Stimulated activated CD4-positive, alpha-beta T cell treated with anti-CD3 and anti-CD28 coated beads, Interleukin-4, amount 100 ng/mL, for 24 hours (primary cell): Measurements from ENCODE around the gene KIF1A.
"Not testable (repeated sequence)": the region's sequence is repeated elsewhere in the genome, so short reads cannot be mapped to it uniquely, and the experiment has no call there.

ENCODE experiments used
- DNase-seq: peaks from one replicate; pipeline ENCODE4 v3.0.0-alpha.2; 2020

Gene KIF1A

DNA sequence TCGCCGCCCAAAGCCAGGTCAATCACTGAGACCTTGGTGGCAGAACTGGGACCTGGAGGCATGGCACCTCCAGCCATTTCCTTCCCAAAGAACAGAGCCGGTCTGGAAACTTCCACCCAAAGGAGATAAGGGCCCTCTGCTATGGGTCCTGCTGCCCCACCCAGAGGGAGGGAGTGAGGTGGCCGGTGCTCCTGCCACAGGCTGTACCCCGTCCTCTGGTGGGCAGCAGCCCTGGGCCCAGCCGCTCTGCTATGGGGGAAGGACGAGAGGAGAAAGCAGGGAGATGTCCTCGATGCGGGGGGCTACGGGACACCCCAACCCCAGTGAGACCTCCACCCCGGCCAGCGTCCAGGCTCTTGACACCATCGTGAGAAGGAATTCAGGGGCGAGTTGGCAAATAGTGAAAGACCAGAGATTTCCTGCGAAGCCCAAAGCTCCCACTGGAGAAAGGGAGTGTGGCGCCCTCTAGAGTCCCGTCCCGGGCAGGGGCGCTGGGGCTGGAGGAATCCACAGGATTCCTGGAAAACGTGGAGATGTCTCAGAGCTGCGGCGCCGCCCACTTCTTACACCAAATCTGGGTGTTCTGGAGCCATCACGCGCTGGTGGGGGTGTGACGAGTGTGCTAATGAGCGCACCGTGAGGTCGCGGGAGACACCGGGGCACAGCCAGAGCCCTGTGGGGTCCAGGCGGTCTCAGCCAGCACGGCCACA, 121.0 kb downstream of the KIF1A start:
- DNase-seq, result not testable (repeated sequence)

DNA sequence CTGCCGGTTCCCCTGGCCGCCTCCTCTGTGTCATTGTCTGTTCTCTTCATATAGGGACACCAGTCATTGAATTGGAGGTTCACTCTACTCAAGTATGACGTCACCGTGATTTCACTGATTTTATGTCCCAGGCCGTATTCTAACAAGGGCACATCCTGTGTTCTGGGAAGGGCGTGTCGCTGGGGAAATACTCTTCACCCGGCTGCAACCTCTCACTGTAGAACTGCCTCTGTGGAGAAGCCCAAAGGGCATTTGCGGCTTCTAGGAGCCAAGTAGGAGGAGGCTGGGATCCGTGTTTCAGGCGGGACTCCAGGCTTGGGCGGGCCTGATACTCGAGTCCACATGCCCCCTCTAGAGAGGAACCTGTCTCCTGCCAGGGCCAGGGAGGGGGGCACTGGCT, 123.5 kb downstream of the KIF1A start:
- not testable (repeated sequence) for DNase-seq

DNA sequence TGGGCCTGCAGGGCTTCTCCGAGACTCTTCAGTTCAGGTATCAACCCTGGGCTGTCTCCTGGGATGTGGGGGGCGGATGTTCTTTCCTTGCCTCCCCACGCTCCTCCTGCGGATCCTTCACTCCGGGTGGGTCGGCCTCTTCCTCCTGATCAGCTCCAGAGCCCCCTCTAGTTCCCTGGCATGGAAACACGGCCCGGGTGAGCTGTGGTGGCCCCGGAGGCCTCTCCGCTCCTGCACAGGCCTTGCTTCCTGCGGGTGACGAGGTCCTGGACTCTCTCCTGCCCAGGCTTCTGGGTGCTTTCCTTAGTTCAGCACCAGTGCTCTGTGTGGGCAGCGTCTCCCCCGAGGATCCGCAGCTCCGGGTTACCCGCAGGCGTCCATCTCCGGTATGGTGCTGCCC, 124.4 kb downstream of the KIF1A start:
- not testable (repeated sequence) for DNase-seq

DNA sequence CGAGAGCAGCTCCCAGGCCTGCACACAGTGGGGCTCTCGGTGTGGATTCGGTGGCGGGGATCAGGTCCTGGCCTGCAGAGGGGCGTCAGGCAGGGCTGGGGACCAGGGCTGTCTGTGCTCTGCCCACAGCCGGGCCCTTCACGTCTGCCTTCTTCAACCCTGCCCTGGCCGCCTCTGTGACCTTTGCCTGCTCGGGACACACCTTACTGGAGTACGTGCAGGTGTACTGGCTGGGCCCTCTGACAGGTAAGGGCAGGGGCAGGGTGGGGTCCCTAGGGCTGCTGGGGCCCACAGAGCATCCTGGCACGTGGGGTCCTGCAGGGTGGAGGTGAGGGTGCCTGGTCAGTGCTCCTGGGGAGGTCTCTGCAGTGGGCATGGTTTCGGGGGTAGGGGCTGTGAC, 125.7 kb downstream of the KIF1A start:
- not testable (repeated sequence) for DNase-seq

DNA sequence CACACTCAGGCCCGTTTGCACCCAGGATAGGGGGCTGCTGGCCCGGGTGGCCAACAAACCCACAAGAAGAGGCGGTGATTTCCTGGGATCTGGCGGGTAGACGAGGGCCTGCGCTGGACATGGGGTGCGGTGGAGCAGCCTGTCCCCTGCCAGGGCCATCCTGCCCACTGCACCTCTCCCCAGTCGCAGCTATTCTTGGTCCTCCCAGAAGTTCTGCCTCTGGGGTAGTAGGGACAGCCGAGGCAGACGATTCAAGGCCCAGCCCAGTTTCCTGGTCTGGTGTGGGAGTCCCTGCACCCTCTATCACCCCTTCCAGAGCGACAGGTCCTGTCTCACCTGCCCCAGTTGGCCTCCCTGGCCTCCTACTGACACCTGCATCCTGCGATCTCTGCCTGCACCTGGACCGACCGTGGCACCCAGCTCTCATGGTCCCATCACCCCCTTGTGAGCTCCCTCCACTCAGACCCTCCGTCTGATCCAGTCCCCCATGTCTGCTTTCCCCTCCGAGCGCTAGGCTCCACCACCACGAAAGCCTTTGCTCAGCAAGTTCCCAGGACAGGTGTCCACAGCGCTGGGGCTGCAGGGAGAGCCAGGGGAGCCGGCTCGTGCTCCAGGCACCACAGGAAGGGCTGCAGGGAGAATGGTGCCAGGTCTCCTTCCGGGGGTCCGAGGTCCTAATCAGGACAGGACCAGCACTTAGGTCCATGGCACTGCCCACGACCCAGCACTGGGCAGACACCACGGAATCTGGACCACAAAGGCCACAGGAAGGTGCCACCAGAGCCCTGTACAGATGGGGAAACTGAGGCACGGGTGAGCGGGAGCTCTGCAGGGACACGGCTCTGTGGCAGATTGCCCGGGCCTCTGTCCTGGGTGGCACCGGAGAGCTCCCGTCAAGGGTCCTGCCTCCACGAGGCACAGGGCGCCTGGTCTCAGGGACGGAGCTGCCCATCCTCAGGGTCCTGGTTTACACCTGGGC, 127.1 kb downstream of the KIF1A start:
- not testable (repeated sequence) for DNase-seq

DNA sequence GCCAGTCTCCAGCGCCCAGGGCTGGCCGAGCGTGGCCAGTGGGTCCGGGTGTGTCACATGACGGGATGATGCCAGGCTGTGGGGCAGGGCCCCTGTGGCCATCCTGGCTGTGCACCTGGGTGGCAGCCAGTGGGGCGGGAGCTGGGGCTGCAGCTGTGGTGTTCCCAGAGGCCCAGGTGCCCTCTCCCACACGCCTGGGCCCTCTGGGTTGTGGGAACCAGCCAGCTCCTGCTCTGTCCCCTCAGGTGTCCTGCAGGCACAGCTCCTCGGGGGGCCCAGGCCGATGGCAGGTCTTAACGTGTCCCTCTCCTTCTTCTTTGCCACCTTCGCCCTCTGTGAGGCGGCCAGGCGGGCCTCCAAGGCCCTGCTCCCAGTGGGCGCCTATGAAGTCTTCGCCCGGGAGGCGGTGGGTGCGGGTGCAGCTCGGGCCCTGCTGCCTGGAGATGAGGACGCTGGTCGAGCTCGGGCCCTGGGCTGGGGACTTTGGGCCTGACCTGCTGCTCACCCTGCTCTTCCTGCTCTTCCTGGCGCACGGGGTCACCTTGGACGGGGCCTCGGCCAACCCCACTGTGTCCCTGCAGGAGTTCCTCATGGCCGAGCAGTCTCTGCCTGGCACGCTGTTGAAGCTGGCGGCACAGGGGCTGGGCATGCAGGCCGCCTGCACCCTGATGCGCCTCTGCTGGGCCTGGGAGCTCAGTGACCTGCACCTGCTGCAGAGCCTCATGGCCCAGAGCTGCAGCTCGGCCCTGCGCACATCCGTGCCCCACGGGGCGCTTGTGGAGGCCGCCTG, 128.2 kb downstream of the KIF1A start, which contains the start of gene AQP12A:
Gene AQP12A, plus strand, starts transcription at position 236 of the 790 bp plus-strand sequence. Its CDS starts 48 bp downstream, at position 284.
- DNase-seq, result not testable (repeated sequence)

DNA sequence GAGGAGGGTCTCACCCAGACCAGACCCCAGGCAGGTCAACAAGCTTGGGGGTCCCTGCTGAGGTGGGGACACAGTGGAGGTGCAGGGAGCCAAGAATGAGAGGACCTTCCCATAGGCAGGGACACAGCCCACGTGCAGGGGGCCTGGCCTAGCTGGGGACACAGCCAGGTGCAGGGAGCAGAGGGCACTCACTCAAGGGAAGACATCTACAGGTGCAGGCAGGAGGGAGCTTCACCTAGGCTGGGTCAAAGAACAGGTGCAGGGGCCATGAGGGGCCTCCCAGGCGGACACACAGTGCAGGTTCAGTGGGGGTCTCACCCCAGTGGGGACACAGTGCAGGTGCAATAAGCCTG, 129.0 kb downstream of the KIF1A start:
- DNase-seq, result not testable (repeated sequence)

DNA sequence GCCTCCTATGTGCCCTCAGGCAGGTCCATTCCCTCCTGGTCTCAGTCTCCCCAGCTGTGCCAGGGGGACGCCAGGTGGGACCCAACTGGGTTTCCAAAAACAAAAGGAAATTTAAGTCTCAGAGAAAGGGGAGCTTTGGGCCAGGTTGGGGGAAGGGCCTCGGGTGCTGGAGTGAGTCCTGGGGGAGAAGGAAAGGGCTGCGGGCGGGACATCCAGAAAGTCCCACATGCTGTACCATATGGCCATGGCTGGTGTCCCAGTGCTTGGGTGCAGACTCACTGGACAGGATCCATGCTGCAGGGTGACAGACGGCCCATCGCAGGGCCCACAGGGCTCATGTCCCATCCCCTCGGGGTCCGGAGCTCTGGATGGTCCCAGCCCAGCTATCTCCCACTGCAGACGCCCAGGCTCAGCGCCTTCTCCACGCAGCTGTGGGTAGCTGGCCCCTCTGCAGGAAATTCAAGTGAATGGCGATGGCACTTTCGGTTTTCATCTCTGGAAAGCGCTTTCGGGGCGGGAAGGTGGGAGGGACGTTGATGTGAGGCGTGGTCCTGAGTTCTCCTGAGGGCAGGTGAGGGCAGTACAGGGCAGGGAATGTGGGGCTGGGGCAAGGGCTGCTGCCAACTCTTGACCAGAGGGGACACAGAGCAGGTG, 129.5 kb downstream of the KIF1A start:
- DNase-seq, result not testable (repeated sequence)

DNA sequence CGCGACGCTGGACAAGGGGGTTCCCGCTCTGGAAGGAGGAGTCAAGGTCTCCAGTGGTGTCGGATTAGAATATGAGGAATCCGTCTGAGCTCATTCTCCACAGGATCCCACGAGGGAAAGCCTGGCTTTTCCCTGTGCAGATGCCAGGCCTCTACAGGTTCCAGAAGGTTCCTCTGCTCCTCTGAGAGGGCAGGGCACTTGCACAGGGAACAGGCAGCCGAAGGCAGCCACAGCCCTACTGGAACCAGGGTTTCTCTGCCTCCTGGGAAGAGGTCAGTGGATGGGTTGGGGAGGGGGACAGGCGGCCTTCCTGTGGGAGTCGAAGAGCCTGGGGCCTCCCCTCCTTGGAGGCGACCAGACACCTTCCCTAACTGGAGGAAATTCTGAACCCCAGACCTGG, 130.0 kb downstream of the KIF1A start:
- DNase-seq, result no peak

DNA sequence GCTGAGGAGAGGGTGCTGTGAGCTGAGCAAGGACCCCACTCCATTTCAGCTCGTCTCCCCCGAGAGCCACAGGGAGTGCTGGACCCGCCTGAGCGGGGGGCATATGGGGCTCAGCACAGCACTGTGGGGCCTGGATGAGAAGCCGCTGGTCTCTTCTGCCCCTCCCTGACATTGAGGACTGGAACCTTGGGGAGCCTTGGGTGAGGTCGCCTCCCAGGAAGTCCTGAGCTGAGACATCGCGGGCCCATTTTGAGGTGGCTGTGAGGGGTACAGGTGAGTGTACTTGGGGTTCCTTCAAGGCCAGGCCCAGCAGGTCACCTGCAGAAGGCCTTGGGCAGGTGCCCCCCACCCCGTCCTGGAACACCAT, 131.5 kb downstream of the KIF1A start:
- no peak for DNase-seq

DNA sequence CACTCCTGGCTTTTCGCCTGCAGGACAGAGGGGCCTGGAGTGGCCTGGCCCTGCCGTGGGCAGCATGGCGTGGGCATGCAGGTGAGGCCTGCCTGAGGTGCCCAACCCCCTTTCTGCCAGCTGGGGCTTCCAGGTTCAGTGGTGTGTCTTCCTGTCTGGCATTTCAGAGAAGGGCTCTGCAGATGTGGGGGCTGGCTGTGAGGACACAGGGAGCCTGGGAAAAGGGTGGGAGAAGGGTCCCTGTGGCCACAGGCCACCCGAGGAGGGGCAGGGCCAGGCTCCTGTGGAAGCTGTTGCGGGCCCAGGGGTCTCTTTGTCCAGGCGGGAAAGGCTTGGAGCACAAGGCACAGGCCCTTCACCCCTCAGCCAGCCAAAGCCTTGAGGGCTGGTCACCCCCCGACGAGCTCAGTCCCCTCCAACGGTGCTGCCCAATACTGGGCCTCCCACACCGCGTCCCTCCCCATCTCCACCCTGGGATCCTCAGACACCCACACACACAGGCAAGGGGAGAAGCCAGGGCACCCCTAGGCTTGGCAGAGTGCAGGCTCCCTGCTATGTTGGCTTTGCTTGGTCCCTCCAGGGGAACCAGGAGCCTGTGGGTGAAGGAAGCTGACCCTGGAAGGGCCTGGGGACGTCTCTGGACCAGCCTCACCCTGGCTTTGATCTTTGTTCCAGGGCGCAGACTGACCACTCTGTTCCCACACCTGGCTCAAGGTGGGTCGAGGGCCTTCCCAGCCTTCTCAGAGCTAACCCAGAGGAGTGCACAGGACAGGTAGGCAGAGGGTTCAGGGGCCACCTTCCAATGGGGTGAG, 132.1 kb downstream of the KIF1A start:
- DNase-seq, result no peak

DNA sequence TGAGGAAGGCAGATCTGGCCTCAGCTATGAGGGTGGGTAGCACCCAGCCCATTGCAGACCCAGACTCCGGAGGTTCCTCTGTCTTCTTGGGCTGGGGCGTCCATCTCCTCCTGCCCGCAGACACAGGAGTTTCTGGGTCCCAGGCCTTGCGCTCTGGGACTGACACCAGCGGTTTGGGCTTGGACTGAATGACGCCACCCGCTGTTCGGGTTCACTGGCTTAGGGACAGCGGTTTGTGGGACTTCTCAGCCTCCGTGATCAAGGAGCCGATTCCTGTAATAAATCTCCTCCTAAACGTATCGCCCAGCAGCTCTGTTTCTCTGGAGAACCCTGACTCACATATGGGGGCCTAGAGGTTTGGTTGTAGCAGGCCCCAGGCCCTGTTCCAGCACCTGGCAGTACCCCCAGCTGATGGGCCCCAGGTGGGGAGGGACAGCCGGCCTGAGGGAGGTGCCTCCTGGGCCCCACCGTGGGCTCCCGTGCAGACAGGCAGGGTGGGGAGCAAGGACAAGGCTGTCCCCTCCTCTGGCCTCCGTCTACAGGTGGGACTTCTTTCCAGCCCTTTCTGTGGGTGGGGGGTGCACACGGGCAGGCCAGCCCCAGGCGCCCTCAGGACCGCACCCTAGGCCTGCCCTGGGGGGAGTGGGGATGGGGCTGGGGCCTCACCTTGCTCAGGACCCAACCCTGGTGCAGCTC, 132.8 kb downstream of the KIF1A start:
- no peak for DNase-seq

DNA sequence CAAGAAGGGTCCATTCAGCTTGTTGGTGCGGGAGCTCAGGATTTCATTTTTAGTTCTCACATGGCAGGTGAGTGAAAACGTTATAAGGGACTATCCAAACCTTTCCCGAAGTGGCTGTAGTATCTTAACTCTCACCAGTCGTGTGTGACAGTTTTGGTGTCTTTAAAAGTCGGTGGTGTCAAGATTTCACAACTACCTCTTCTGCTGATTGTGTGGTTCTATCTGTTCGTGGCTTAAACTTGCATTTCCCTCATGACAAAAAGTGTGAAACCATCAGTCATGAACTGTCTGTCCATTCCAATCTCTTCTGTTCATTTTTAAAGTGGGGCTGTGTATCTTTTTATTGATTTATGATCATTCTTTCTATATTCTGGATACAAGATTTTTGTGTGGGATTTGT, 133.6 kb downstream of the KIF1A start:
- DNase-seq, result no peak

DNA sequence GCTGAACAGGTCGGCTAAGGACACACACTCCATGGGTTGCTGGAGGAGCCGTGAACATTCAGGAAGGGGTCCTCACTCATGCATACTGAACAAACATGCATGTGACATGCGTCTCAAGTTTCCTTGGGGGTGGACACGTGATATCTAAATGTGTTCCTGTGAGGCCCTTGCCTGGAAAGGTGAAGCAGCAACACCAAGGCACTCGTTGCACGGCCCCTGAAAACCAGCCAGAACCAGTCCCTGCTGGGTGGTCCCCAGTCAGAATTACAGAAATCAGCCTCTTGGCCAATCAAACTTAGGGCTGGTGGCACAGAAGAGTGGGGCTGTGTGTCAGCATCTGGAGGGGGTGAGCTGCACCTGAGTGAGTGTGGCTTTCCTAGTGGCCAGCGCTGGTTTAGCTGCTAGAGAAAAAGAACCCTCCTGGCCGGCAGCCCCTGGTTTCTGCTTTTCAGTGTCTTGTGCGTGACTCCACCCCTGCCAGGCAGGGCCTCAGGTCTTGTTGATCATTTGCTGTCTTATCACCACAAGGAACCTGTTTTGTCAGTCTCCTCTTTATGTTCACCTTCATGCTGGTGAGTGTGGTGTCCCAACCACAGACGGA, 134.1 kb downstream of the KIF1A start:
- DNase-seq, result no peak

DNA sequence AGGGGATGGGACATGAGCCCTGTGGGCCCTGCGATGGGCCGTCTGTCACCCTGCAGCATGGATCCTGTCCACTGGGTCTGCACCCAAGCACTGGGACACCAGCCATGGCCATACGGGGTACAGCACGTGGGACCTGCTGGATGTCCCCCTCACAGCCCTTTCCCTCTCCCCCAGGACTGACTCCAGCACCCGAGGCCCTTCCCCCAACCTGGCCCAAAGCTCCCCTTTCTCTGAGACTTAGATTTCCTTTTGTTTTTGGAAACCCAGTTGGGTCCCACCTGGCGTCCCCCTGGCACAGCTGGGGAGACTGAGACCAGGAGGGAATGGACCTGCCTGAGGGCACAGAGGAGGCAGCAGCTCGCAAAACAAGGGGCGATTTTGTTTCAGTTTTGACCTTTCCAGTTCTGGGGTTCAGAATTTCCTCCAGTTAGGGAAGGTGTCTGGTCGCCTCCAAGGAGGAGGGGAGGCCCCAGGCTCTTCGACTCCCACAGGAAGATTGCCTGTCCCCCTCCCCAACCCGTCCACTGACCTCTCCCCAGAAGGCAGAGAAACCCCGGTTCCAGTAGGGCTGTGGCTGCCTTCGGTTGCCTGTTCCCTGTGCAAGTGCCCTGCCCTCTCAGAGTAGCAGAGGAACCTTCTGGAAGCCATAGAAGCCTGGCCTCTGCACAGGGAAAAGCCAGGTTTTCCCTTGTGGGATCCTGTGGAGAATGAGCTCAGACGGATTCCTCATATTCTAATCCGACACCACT, 135.9 kb downstream of the KIF1A start:
- not testable (repeated sequence) for DNase-seq

DNA sequence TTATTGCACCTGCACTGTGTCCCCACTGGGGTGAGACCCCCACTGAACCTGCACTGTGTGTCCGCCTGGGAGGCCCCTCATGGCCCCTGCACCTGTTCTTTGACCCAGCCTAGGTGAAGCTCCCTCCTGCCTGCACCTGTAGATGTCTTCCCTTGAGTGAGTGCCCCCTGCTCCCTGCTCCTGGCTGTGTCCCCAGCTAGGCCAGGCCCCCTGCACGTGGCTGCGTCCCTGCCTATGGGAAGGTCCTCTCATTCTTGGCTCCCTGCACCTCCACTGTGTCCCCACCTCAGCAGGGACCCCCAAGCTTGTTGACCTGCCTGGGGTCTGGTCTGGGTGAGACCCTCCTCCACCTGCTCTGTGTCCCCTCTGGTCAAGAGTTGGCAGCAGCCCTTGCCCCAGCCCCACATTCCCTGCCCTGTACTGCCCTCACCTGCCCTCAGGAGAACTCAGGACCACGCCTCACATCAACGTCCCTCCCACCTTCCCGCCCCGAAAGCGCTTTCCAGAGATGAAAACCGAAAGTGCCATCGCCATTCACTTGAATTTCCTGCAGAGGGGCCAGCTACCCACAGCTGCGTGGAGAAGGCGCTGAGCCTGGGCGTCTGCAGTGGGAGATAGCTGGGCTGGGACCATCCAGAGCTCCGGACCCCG, 136.6 kb downstream of the KIF1A start:
- not testable (repeated sequence) for DNase-seq

DNA sequence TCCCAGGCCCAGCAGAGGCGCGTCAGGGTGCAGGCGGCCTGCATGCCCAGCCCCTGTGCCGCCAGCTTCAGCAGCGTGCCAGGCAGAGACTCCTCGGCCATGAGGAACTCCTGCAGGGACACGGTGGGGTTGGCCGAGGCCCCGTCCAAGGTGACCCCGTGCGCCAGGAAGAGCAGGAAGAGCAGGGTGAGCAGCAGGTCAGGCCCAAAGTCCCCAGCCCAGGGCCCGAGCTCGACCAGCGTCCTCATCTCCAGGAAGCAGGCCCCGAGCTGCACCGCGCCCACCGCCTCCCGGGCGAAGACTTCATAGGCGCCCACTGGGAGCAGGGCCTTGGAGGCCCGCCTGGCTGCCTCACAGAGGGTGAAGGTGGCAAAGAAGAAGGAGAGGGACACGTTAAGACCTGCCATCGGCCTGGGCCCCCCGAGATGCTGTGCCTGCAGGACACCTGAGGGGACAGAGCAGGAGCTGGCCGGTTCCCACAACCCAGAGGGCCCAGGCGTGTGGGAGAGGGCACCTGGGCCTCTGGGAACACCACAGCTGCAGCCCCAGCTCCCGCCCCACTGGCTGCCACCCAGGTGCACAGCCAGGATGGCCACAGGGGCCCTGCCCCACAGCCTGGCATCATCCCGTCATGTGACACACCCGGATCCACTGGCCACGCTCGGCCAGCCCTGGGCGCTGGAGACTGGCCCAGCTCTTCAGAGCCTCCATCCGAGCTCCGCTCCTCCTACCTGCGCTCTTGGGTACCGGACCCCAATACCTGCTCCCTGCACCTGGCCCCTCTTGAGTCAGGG, 137.4 kb downstream of the KIF1A start, which contains the start of gene AQP12B:
Gene AQP12B, minus strand, starts transcription at position 455 of the 794 bp plus-strand sequence. Its CDS starts 48 bp downstream, at position 407.
- DNase-seq, result not testable (repeated sequence)

DNA sequence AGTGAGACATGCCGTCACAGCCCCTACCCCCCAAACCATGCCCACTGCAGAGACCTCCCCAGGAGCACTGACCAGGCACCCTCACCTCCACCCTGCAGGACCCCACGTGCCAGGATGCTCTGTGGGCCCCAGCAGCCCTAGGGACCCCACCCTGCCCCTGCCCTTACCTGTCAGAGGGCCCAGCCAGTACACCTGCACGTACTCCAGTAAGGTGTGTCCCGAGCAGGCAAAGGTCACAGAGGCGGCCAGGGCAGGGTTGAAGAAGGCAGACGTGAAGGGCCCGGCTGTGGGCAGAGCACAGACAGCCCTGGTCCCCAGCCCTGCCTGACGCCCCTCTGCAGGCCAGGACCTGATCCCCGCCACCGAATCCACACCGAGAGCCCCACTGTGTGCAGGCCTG, 139.8 kb downstream of the KIF1A start:
- not testable (repeated sequence) for DNase-seq
